AG08396 (cell line): Measurements from ENCODE around the gene GFRA4.

ENCODE experiments used
- DNase-seq: peaks from one replicate; pipeline ENCODE4 v3.0.0; 2012; ENCODE audit warnings: low spot score, mixed read lengths

GFRA4 gene

DNA sequence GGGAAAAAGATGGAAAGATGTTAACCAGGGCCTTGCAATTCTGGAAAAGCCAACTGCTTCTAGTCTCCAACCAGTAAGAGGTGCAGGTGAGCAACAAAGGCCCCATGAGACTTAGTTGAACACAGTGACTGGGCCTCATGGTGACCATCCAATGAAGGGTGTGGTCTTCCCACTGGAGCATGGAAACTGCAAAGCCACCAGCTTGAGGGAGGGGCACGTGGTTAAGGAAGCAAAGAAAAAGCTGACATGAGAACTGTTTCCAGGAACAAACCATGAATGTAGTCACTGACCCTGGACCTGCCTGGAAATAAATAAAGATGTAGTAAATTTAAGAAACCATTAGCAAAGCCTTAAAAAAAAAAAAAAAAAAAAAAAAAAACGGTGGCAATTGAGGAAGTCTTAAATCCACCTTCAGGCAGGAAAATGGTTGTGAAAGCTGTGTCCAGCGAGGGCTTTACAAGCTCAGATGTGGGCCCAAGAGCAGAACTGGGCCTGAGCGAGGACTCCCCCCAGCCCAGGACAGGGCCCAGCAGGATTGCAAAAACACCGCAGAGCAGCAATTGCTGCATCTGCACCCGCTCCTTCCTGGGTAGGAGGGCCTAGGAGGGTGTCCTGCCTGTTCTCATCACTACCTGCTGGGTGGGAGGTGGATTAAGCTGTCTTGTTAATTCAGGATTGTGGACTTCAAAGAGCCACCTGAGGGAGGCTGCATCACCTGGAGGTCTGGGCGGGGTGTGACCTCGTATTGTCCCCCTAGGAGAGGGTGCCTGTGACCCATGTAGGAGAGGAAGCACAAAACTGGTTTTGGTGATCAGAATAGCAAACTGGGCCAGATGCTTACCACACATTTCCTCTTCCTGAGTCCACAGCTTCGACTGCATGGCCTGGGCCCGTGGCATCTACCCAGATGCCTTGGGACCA, 10.3 kb downstream of the GFRA4 start:
- no peak for DNase-seq

DNA sequence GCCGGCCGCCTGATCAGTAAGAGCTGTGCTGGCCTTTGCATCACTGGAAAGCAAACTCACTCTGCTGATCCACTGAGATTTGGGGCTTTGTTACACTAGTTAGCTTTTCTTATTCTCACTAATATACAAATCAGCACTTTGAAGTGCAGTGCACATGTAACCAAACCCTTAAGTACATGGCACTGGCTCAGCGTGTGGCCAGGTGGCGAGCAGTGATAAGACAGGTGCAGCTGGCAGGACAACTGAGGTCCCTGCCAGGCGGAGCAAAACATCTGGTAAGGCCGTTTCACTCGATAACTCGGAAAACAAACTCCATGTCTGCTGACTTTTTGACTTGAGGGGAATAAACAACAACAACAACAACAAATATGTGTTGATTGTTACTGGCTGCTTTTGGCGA, 11.0 kb downstream of the GFRA4 start:
- no peak for DNase-seq

DNA sequence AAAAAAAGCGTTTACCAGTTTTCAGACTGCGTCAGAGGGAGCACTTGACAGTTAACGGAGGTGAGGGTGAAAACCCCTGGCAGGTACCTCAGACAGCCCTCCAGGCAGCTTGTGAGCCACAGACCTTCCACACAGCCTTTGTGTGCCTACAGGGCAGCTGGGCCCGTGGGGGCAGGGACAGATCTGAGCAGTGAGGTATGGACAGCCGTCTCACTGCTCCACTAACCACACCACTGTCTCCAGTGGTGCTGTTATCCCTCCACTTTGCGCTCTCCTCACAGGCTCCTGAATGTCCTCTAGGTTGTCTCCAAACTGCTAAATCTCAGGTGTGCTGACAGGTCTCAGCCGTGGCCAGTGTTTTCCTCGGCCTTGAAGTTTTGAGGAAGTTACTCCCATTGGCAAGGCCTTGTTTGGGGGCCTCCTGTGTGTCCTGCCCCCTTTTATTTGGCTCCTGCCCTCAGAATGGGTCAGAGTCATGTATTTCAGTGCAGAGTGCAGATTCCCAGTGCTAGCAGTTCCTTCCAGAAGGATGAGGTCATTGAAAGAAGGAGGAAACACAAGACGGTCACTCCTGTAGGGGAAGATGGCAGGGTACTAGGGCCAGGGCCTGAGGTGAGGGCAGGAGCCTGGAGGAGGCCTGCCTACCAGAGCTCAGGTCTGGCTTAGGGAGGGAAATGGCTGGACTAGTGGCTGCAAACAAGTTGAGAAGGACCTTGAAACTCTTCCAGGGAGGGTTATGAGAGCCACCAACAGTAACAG, 11.8 kb downstream of the GFRA4 start:
- DNase-seq: no peak

DNA sequence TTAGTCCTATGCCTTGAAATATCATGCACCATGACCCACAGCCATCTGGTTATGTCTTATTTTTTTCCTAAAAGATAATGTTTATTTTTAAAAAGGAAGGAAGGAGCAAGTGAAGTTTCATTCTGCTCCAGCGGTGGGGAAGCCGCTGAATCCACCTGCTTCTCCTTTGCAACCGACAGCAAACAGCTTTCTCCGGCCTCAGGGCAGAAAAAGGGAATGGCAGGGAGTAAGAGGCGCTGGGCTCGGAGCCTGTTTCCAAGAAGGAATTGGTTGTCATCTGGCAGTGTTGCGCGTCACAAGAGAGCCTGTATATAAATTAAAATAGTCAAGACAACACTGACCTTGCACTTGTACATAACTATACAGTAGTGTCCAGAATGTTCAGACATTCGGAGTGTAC, 14.2 kb downstream of the GFRA4 start:
- DNase-seq: no peak

DNA sequence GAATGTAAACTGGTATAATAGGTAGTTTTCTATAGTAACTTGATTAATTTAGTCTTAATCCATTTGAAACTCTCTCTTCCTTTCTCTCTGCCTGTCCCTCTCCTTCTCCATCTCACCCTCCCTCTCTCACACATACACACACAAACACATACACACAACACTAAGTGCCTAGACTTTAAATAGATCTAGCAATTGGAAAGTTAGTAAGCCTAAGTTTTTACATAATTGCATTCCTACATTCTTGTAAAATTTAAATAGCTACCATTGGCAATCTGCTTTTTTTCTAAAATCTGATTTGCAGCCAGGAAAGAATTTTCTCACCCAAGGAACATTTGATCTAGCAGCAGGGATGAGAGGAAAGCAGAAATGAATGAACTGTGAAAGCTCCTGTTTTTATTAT, 15.7 kb downstream of the GFRA4 start:
- no peak for DNase-seq

DNA sequence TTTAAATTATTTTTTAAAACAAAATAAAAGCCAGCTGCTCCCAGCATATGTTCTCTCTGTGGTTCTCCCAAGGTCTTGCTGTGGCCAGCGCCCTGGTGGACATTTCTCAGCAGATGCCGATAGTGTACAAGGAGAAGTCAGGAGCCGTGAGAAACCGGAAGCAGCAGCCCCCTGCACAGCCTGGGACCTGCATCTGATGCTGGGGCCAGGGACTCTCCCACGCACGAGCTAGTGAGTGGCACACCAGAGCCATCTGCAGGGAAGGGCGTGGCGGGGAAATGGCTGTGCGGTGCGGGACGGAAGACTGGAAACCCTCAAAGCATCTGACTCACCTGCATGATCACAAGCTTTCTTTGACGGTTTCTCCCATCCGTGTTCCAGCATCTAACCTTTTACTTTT, 16.5 kb downstream of the GFRA4 start:
- no peak for DNase-seq

DNA sequence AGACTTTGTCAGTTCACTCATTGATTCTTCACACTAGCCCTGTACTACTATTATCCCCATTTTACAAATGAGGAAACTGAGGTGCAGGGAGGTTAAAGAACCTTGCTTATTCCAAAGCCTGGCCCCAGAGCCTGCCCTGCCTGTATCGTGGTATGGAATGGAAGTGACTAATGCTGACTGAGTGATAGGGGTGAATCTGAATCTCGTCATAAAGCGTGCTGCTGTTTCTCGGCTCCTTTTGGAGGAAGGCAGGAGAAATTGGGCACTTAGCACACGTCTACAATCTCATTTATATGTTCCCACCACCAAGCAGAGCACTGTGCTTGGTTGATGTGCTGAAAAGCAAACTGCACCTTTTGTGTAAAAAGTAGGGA, 17.1 kb downstream of the GFRA4 start:
- DNase-seq: no peak

DNA sequence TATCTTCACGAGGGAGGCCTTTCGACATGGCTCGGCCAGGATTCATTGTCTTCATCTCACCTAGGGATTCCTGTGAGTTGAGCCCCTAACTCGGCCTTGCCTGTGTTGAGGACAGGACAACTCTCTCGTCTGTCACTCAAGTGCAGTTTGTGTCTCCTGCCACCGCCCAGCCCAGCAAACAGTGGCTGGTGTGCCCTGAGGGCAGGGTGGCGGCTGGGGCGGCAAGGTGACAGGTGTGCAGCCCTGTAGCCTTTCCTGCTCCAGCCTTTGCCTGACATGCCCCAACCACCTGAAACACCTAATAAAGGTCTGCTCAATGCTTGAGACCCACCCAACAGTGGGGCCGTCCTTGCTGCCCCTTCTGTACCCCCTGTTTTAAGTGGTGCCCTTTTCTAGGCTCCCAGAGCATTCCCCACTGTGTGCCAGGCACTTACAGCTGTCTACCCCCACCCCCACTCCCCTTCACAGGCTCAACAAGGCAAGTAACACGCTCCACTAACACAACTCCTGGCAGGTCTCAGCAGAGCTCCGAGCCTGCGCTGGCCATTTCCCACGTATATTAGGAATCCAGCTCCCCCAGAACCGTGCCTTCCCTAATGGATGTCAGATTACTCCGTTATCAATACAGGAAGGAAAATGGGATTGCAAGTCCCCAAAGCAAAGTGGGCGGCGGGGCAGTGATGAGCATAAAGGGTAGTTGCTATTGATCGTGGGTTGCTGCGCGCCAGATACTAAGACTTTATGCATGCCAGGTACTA, 17.7 kb downstream of the GFRA4 start:
- no peak for DNase-seq

DNA sequence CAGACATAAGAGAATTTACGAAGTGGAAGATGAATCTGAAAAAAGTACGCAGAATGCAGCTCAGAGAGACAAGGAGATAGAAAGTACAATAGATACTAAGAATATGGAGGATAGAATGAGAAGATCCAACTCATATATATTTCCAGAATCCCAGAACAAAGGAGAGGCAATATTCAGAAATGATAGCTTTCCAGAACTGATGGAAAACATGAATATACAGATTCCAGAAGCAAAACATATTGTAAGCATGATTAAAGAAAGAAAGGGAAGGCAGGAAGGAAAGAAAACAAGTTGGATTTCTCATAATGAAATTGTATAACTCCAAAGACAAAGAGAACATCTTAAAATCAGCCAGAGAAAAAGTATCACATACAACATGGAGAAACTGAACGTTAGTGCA, 22.9 kb downstream of the GFRA4 start:
- DNase-seq: no peak

DNA sequence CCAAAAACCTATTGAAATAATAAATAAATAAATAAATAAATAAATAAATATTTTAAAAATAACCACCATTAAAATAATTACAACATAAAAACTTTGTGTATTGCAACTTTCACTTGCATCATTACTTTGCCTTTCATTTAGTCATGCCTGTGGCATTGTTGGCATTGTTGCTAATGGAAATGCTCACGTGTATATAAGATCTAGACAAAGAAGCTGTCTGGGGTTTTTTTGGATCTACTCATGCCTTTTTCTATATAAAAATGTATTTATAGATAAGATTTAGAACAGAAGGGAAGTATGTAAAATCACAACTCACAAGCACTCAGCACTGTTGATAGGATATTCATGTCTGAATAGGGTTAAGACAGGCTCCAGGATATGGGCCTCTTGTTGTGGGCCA, 27.9 kb downstream of the GFRA4 start:
- DNase-seq: no peak

DNA sequence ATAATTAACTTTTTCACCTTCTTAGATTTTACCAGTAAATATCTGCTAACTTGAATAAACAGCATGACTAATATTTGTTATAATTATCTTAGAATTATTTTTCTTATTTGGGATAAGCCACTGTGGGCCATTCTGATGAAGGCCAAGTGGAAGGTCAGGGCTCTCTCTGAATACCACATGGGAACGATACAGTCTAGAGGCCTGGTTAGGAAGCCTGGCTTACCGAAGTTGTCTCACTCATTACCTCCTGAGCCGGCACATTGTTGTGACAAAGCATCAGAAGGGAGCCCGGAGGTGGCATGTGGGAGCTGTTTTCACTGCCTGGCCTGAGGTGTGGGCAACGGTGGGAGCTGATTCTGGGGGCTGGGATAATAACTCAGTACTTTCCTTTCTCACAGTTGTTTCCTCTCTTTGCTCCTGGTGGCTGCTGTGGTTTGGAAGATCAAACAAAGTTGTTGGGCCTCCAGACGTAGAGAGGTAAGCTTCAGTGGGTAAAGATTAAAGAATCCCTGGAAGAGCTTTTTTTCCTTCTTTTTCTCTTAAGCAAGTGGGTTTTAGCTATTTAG, 29.2 kb downstream of the GFRA4 start:
- DNase-seq: no peak

DNA sequence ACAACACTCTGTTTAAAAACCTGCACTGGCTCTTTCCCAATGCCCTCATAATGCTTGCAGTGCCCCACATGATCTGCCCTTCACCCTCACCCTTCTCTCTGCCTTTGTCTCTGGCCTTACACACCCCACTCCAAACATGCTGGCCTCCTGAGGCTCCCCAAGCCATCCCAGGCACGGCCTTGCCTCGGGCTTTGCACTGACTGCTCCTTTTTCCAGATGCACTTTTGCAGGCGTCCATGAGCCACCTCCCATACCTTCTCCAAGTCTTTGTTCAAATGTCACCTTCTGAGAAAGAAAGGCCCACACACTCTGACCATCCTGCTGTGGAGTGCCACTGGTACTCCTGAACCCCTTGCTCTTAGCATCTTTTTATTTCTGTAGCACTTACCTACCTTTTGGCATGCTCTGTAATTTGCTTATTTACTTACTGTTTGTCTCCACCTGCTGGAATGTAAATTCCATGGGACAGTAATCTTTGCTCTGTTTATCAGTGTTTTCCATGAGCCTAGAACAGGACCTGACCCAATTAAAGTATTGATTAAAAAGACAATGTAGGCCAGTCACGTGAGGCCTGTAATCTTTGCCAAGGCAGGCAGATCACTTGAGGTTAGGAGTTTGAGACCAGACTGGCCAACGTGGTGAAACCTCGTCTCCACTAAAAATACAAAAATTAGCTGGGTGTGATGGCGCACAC, 30.7 kb downstream of the GFRA4 start:
- DNase-seq: no peak

DNA sequence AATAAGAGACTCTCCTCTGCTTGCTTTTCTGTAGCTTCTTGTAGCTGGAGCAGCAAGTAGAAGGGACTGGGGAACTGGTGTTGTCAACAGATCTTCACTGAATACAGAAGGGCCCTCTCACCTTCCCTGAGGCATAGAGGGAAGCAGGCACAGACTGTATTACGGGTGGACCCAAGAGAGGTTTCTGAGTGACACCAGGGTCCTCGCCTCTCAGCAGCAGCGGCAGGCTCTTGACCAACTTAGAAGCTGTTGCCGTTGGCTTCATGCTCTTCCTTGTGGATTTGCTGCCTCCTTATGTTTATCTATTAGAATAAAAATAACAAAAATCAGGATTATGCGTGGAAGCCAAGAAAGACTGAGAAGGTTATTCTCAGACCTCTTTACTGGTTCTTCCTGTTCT, 31.7 kb downstream of the GFRA4 start:
- DNase-seq: no peak

DNA sequence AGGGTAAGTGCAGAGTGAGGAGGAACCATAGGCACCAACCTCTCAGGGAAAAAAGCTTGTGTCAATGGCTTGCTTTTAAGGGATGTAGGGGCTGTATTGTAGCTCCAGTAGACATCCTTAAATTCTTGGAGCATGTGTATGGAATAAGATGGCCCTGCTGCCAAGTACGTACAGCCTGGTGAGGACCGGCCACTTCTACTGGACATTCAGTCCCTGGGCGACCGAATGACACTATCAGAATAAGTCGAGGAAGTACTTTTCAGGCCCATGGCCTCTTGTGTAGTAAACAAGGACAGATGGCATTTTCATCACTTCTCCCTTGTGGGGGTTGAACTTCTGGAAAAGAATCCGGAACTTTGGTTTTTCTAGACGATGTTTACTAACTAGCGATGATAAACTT, 32.8 kb downstream of the GFRA4 start:
- DNase-seq: no peak

DNA sequence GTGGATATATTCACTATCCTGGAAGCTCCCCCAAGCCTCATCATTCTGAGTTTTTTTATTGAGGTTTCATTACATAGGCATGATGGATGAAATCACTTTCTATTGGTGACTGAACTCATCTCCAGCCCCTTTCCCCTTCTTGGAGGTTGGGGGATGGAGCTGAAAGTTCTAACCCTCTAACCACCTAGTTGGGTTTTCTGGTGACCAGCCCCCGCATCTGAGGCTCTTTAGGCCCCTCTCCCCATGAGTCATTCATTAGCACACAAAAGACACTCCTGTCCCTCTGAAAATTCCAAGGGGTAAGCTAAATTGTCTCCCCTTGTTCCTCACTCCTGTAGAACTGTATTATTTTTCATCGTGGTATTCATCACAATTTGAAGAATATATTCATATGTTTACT, 33.3 kb downstream of the GFRA4 start:
- DNase-seq: no peak

DNA sequence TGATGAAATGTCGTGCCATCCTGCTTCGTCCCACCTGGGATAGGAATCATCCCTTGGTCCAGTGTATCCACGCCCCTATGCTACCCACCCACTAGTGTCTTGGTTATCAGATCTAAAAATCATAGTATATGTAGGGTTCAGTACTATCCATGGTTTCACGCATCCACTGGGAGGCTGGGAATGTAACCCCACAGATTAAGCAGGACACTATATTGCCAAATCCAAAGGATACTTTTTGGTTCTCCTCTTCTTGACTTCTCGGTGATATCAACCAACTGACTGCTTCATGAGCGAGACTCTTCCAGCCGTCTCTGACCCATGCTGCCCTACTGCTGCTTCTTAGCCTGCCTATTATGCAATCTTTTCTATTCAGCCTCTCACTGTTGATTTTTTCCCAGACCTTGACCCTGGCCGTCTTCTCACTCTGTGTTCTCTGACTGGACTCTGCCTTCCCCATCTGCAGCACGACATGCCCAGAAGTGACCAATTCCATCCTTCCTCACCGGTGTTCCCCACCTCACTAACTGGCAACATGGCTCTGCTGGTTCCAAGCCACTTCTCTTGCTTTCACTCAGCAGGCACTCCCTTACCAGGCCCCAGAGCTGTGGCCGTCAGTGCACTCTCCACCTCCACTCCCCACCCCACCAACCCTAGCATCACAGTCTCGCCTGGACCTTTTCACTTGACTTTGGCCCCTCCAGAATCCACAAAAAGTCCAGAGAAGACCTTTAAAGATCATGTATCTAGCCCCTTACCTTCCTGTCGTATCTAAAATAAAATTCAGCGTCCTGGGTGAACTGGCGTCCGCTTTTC, 34.5 kb downstream of the GFRA4 start:
- no peak for DNase-seq

DNA sequence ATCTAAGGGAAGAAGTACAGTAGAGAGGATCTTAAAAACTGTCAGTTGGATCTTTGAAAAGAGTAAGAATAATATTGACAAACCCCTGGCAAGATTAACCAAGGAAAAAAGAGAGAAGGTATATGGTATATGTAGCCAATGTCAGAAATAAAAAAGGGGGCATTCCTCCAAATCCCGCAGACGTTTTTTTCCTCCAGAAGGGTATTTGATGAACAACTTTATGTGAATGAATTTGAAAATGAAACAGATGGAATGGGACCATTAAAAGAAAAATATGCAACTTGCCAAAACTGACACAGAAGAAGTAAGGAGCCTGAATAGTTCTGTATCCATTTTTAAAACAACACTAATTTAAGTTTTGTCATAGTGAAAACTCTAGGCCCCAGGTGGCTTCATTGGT, 35.7 kb downstream of the GFRA4 start:
- no peak for DNase-seq

DNA sequence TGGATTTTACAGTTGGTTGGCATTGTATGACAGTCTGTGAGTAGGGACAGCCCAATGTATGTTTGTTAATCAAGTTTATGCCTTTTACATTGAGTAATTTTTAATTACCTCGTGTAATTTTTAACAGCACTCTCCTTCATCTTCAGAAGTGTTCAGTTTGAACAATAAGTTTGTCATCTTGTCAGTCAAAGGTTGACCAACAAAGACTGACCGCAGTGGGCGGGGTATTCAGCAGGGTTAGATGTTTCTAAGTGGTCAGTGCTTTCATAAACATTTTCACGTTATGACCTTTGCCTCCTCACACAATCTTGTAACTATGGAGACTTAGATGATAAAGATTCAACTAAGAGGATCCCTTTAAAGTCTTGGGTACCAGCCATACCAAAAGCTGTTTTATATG, 40.8 kb downstream of the GFRA4 start:
- DNase-seq: no peak

DNA sequence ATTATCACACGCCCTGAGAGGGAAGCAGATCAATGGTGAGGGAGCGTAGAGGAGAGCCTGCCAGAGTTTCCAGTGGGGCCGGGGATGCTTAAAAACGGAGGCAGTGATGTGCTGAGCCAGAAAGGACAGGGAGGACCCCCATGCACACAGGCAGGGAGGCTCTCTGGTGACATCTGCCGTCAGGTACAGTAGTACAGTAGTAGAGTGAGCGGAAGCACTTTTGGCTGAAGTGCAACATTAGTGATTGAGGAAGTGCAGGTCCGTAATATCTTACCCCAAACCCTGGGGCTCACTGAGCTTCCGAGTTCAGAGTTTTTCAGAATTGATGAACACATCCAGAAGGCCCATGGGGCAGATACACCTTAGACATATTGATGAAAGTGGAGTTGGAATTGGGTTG, 42.1 kb downstream of the GFRA4 start:
- no peak for DNase-seq

DNA sequence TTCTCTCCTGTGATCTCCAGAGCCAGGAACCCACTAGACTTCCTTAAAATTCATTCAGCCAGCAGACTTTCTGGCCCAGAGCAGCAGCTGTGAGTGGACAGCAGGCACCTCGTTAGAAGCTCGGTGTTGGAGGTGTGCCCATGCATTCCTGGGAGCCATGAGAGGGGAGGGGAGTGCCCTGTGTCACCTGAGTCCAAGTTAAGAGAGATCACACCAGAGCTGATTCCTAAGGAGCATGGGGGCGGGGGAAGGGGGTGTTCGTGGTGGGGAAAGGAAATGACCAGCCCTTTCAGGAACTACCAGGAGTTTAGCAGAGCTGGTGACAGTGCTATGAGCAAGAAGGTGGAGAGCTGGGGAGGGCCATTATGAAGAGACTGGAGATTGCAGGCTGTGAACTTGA, 46.9 kb downstream of the GFRA4 start:
- DNase-seq: peak; percentile 50
